ENCODE measurements around the gene SCGB1D1.

Gene SCGB1D1

DNA sequence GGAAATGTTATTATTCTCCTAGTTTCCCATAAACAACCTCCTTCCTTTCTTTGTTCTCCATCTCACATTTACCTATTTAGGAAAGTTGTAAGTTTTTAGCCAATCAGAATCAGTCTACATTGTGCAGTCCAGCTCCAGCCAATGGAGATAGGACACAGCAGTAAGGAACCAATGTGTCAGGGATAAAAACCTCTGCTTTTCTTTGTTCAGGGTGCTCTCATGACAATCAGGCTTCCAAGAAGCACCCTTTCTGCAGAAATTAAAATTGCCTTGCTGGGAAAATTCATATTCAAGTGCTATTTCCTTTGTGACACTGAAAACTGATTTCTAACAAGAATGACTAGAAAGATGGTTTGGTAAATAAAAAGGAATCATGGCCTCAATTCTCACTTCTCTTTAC is 33.1 kb downstream of the SCGB1D1 start:
- TF ChIP-seq, protein P1, sequence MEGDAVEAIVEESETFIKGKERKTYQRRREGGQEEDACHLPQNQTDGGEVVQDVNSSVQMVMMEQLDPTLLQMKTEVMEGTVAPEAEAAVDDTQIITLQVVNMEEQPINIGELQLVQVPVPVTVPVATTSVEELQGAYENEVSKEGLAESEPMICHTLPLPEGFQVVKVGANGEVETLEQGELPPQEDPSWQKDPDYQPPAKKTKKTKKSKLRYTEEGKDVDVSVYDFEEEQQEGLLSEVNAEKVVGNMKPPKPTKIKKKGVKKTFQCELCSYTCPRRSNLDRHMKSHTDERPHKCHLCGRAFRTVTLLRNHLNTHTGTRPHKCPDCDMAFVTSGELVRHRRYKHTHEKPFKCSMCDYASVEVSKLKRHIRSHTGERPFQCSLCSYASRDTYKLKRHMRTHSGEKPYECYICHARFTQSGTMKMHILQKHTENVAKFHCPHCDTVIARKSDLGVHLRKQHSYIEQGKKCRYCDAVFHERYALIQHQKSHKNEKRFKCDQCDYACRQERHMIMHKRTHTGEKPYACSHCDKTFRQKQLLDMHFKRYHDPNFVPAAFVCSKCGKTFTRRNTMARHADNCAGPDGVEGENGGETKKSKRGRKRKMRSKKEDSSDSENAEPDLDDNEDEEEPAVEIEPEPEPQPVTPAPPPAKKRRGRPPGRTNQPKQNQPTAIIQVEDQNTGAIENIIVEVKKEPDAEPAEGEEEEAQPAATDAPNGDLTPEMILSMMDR (IDR thresholded peaks at IDR 0.05), result no peak

GRCh38 chr11:62233730-62234129 is 43.7 kb downstream of the SCGB1D1 start:
- TF ChIP-seq, protein P1 (IDR thresholded peaks at IDR 0.05), result 0 out of 2 replicates have a peak, but pooled peaks have one; percentile 30

DNA sequence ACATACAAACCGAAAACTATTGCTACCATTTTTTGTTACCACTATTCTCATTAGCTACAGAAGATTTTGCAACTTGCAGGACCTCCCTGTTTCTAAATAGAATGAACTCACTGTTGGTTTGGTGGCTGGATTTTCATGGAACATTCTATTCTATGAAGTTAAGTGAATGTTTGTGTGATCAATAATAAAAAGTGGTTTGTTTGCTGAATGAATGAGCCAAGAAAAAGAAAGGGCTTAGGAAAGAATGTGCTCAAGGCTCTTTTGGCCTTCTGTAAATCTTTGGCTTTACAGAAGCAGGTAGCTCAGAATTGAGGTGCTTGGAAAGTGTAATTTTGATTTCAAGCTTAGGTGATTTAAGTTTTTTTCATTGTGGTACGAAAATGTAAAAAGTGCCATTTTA is 46.2 kb downstream of the SCGB1D1 start:
- TF ChIP-seq, protein P1 (IDR thresholded peaks at IDR 0.05), result no peak

DNA sequence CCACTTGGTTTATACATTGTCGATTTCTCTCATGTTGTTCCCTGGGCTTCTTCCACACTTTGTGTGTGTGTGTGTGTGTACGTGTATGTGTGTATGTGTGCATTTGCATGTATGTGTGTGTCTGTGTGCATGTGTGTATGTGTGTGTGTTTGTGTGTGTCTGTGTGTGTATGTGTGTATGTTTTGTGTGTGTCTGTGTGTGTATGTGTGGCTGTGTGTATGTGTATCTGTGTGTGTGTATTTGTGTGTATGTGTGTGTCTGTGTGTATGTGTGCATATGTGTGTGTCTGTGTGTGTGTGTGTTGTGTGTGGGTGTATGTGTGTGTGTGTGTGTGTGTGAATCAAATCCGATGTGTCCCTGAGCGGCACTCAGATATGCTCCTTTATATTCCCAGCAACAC is 47.5 kb downstream of the SCGB1D1 start:
- TF ChIP-seq, protein P1 (IDR thresholded peaks at IDR 0.05), result no peak

DNA sequence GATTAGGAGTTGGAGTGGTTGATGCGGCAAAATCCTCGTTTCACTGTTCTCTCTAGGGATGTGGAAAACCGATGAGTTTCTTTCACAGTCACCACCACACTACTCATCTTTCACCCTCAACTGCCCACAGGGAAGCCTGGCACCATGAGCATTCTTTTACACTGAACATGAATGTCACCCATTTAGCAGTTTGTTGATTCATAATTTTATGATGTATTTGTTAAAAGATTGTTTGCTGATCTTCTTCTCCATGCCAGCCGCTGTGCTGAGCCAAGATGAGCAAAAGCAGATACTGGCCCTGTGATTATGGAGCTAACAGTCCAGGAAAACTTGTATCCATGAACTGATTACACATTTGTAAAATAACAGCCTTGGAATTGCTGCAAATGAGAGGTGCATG is 48.1 kb downstream of the SCGB1D1 start:
- TF ChIP-seq, protein P1 (IDR thresholded peaks at IDR 0.05), result no peak

DNA sequence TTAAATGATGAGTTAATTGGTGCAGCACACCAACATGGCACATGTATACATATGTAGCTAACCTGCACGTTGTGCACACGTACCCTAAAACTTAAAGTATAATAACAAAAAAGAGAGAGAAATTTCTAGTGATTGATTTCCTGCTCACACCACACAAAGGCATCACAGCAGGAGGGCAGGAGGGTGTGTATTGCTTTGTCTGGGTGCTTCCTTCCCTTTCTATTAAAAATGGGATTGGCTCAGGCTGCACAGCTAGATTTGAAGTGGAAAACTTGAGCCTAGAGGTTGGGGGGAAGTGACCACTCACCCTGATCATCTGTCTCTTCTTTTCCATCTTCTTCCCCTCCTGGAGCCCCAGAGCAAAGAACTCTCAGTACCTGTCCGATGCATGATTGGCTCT is 51.1 kb downstream of the SCGB1D1 start:
- TF ChIP-seq, protein P1 (IDR thresholded peaks at IDR 0.05), result no peak

GRCh38 chr11:62242021-62242420 is 52.0 kb downstream of the SCGB1D1 start, which contains the start of gene SCGB1D2:
Gene SCGB1D2, plus strand, starts transcription at chr11:62242239. Its CDS starts 69 bp downstream, at chr11:62242308.
- TF ChIP-seq, protein P1 (IDR thresholded peaks at IDR 0.05), result peak; percentile 27; the same call in 1 of the 2 replicates
